HepG2 (cell line): Measurements from ENCODE around the gene LAMB4. TPM values are rescaled to one million over a fixed set of nuclear protein-coding genes. Genes with fewer than 3 reads are reported as not detected.

Source experiments
- ATAC-seq: fragments of 200-7000 bp; cut with Tn5 transposase; 3 replicates; pipeline ENCODE4 v1.9.1; 2020; ENCODE audit warnings: mild to moderate bottlenecking, moderate library complexity
- BruUV-seq: library from RNA; stranded (reverse); fragments of 400-500 nt; replicated peaks from 2 replicates; lab custom pipeline; 2021; lab: Mats Ljungman, UMichigan
- CTCF ChIA-PET: fragments of 300-600 bp; formaldehyde crosslinking; extraction: SDS; loops from one replicate; lab custom pipeline; 2021; ENCODE audit warnings: low total read pairs, inconsistent platforms, low intra/inter-chr PET ratio; lab: Yijun Ruan, JAX
- POLR2A ChIA-PET: fragments of 350-600 bp; sonication (Branson Sonifier 250); formaldehyde crosslinking; loops from one replicate; lab custom pipeline; 2020; ENCODE audit warnings: antibody characterized with exemption, inconsistent platforms; lab: Yijun Ruan, JAX
- DNase-seq: peaks from one replicate; pipeline ENCODE4 v3.0.0-alpha.2; 2015; ENCODE audit warnings: low spot score
- FAIRE-seq: peaks from 3 replicates; lab custom pipeline; 2011; peaks lifted over from hg19 to GRCh38; lab: Jason Lieb, UNC
- H2AFZ ChIP-seq: one replicate; pipeline ENCODE4 v1.6.1; 2011; ENCODE audit warnings: low read length, inconsistent platforms
- H3K27ac ChIP-seq: fragments of 300-600 bp; 3 replicates; pipeline ENCODE4 v1.8.0; 2011; ENCODE audit warnings: mixed run types, mild to moderate bottlenecking, mixed read lengths, low read length, inconsistent platforms; ENCODE audit not compliant: insufficient read depth; ENCODE audit errors: extremely low read length
- H3K27me3 ChIP-seq, 2 experiments: fragments of 200-600 bp in 1 of 2; 2 replicates in 1 of 2; 3 replicates in 1 of 2; pipeline versions ENCODE4 v1.6.0 to v1.8.0; 2011; ENCODE audit warnings: low read length in 2 of 2, mild to moderate bottlenecking in 2 of 2, moderate library complexity in 2 of 2, inconsistent platforms in 1 of 2; ENCODE audit not compliant: insufficient read depth in 2 of 2, control insufficient read depth in 1 of 2
- H3K36me3 ChIP-seq, 2 experiments: fragments of 200-600 bp in 1 of 2; replicated peaks in 1 of 2; 2 replicates in 1 of 2; 3 replicates in 1 of 2; pipeline versions ENCODE4 v1.5.1 to v1.8.0; 2011; ENCODE audit warnings: low read length in 2 of 2, inconsistent platforms in 1 of 2; ENCODE audit not compliant: insufficient read depth in 2 of 2, control insufficient read depth in 1 of 2
- H3K4me1 ChIP-seq: 2 replicates; pipeline ENCODE4 v1.5.1; 2012; ENCODE audit warnings: low read length, inconsistent platforms; ENCODE audit not compliant: insufficient read depth
- H3K4me2 ChIP-seq: 2 replicates; pipeline ENCODE4 v1.6.0; 2011; ENCODE audit warnings: low read depth, low read length, inconsistent platforms
- H3K4me3 ChIP-seq, 3 experiments: fragments of 200-600 bp in 1 of 3; sonication (generic), shearing (Covaris generic) in 1 of 3; replicated peaks in 1 of 3; 2 replicates each; pipeline ENCODE4 v1.5.1; 2011 to 2016; ENCODE audit warnings: low read length in 3 of 3, inconsistent platforms in 2 of 3, low read depth in 2 of 3, mild to moderate bottlenecking in 2 of 3, control low read depth in 1 of 3, mixed read lengths in 1 of 3; ENCODE audit not compliant: insufficient read depth in 1 of 3
- H3K79me2 ChIP-seq: one replicate; pipeline ENCODE4 v1.6.1; 2011; ENCODE audit warnings: low read length, inconsistent platforms; ENCODE audit not compliant: insufficient read depth
- H3K9ac ChIP-seq: 2 replicates; pipeline ENCODE4 v1.6.0; 2011; ENCODE audit warnings: mild to moderate bottlenecking, low read depth, low read length, inconsistent platforms; ENCODE audit not compliant: insufficient read depth
- H3K9me3 ChIP-seq: 2 replicates; pipeline ENCODE4 v1.5.1; 2012; ENCODE audit warnings: mild to moderate bottlenecking, low read length
- H4K20me1 ChIP-seq: 2 replicates; pipeline ENCODE4 v1.6.0; 2011; ENCODE audit warnings: inconsistent platforms, mild to moderate bottlenecking, low read length, moderate library complexity; ENCODE audit not compliant: insufficient read depth
- TCF7L2 ChIP-seq: IDR thresholded peaks from 2 replicates; pipeline ENCODE4 v1.6.1; 2011; ENCODE audit warnings: mild to moderate bottlenecking, low read depth, low read length, moderate library complexity
- ZNF646 ChIP-seq: sonication (generic); formaldehyde crosslinking; IDR thresholded peaks from 2 replicates; pipeline ENCODE4 v1.9.0; 2021; ENCODE audit warnings: mild to moderate bottlenecking, missing genetic modification reagents
- ZNF652 ChIP-seq: IDR thresholded peaks from 2 replicates; pipeline ENCODE4 v1.6.1; 2016; ENCODE audit warnings: low read depth, borderline replicate concordance
- WGBS: methylation state at CpG from one replicate; pipeline ENCODE4 v1.1.6; 2017; ENCODE audit warnings: low lambda C conversion rate; 5-methylcytosine and 5-hydroxymethylcytosine counted together
- in situ Hi-C: cut with HindIII; loops from 2 replicates; pipeline ENCODE4 v1.10.0; 2017; ENCODE audit warnings: low pct_unique_long_range_greater_than_20kb; ENCODE audit not compliant: extremely low pct_ligation_motif_present
- intact Hi-C: fragments of 100-400 bp; cut with micrococcal nuclease; formaldehyde crosslinking; loops from one replicate; pipeline ENCODE4 v1.10.0; 2022; ENCODE audit not compliant: unreplicated experiment
- polyA plus RNA-seq, 8 experiments: library from polyadenylated mRNA; depleted of rRNA in 3 of 8; stranded (reverse) in 7 of 8; unstranded in 1 of 8; fragments of >200 nt; fragmentation: Illumina TruSeq in 4 of 8; extraction: Trizol in 4 of 8; gene quantifications; 2 replicates each; pipeline versions ENCODE4 v1.2.1 to v1.2.3, GENCODE V29; 2011 to 2016; ENCODE audit warnings: low read depth in 4 of 8, missing spikeins in 1 of 8, mixed read lengths in 1 of 8; ENCODE audit not compliant: insufficient read depth in 1 of 8
- total RNA-seq, 5 experiments: library from RNA; depleted of rRNA; stranded (reverse); fragments of >200 nt; fragmentation: Illumina TruSeq; extraction: Trizol; gene quantifications; 2 replicates each; pipeline ENCODE4 v1.2.3, GENCODE V29; 2016; ENCODE audit warnings: low read depth in 1 of 5
- TF ChIP-seq, protein P1 (sequence below): sonication (generic); formaldehyde crosslinking; IDR thresholded peaks from 2 replicates; pipeline ENCODE4 v1.5.0; 2020; ENCODE audit warnings: missing genetic modification reagents

The LAMB4 gene
- total and polyA plus RNA-seq, 2 of the 13 experiments (the other 11 are each of a cell fraction or from before 2014, with no cell fraction given): 0.05 TPM; not detected in 1

DNA sequence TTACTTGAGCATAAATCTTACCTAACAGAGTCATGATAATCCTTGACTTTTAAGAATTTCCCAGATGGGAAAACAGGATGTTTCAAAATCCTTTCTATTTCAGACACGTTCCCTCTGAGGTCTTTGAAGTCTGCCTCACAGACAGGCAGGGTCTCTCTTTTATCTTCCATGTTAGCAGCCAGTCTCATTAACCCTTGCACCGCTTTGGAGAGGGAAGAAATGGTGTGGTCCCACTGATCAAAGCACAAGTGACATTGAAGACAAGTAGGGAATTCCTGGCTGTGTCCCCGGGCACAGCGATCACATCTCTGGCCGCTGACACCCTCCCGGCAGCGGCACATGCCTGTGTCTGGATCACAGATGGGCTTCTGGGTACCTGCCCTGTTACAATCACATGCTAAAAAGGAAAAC lies 74.5 kb downstream of the LAMB4 start (continued):
- TF ChIP-seq, protein P1, sequence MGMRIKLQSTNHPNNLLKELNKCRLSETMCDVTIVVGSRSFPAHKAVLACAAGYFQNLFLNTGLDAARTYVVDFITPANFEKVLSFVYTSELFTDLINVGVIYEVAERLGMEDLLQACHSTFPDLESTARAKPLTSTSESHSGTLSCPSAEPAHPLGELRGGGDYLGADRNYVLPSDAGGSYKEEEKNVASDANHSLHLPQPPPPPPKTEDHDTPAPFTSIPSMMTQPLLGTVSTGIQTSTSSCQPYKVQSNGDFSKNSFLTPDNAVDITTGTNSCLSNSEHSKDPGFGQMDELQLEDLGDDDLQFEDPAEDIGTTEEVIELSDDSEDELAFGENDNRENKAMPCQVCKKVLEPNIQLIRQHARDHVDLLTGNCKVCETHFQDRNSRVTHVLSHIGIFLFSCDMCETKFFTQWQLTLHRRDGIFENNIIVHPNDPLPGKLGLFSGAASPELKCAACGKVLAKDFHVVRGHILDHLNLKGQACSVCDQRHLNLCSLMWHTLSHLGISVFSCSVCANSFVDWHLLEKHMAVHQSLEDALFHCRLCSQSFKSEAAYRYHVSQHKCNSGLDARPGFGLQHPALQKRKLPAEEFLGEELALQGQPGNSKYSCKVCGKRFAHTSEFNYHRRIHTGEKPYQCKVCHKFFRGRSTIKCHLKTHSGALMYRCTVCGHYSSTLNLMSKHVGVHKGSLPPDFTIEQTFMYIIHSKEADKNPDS: peak; percentile 82

DNA sequence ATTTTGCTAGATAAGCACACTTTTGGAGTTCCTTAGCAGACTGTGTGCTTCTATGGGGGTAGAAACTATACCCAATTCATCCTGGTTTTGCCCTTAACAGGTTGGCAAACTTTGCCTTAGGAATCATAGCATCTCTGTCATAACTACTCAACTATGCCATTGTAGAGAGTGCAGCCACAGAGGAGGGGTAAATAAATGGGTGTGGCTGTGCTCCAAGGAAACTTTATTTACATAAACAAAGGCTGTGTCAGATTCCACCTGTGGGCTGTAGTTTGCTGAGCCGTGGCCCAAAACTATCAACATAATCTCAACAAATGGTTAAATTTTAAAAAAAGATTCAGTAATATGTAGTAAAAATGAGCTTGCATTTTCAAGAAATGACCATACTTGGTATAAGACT lies 75.6 kb downstream of the LAMB4 start:
- H3K9me3 ChIP-seq: no peaks in the 10 kb centered on the region
- POLR2A ChIA-PET: no interaction called here
- no TSS peak for BruUV-seq
- H4K20me1 ChIP-seq: no peaks in the 10 kb centered on the region
- TF ChIP-seq ZNF646 (CRISPR knock-in tag) (no peak), TCF7L2 (no peak), ZNF652 (CRISPR knock-in tag) (no peak)
- no peak overlapping the region for H3K9ac ChIP-seq
- 26% methylated on average over 1 of the region's 1 CpG for WGBS
- in situ Hi-C loops: no loop called here
- no peak overlapping the region for H2AFZ ChIP-seq
- DNase-seq: no peak
- no peak for FAIRE-seq
- no peaks in the 10 kb centered on the region for H3K79me2 ChIP-seq
- ATAC-seq: no peak
- H3K4me2 ChIP-seq: no peak overlapping the region
- peaks cover 38% of the 10 kb centered on the region for H3K4me1 ChIP-seq
- no peak overlapping the region for H3K4me3 ChIP-seq
- H3K36me3 ChIP-seq: no peaks in the 10 kb centered on the region
- CTCF ChIA-PET: no interaction called here
- intact Hi-C loops: loop anchor here (5.0 kb wide), 1 partner anchor 43 kb away; no protein-coding TSS in a partner anchor
- no peaks in the 10 kb centered on the region for H3K27me3 ChIP-seq
- no peak overlapping the region for H3K27ac ChIP-seq
